CD14-positive monocyte (primary cell): ENCODE results near the gene MDN1. TPM values are rescaled to one million over a fixed set of nuclear protein-coding genes. Genes with fewer than 3 reads are reported as not detected.
A peak's percentile ranks its signal among the peaks of the same experiment; 100 is the strongest.

Experiments used
- DNase-seq, 3 donors: peaks; one replicate each; pipeline ENCODE4 v3.0.0-alpha.2; 2011 to 2022
- H2AFZ ChIP-seq: 2 replicates; pipeline ENCODE4 v1.6.0; 2012; ENCODE audit warnings: mild to moderate bottlenecking, low read depth, low read length, inconsistent platforms; ENCODE audit not compliant: insufficient read depth, poor library complexity, severe bottlenecking
- H3K27ac ChIP-seq, 2 donors: 1 replicate in 1 of 2; 2 replicates in 1 of 2; pipeline ENCODE4 v1.5.1; 2012 to 2013; ENCODE audit warnings: low read length in 2 of 2, control low read depth in 1 of 2, inconsistent platforms in 1 of 2, low read depth in 1 of 2, mild to moderate bottlenecking in 1 of 2
- H3K27me3 ChIP-seq, 2 donors: one replicate each; pipeline versions ENCODE4 v1.6.0 to v1.6.1; 2011 to 2013; ENCODE audit warnings: low read length in 2 of 2; ENCODE audit not compliant: control insufficient read depth in 2 of 2, insufficient read depth in 2 of 2
- H3K36me3 ChIP-seq, 2 donors: replicated peaks in 1 of 2; 1 replicate in 1 of 2; 2 replicates in 1 of 2; pipeline versions ENCODE4 v1.5.1 to v1.6.1; 2012 to 2013; ENCODE audit warnings: low read length in 2 of 2, control low read depth in 1 of 2, inconsistent platforms in 1 of 2, mild to moderate bottlenecking in 1 of 2; ENCODE audit not compliant: insufficient read depth in 2 of 2, control insufficient read depth in 1 of 2
- H3K4me1 ChIP-seq, 2 donors: 1 replicate in 1 of 2; 2 replicates in 1 of 2; pipeline versions ENCODE4 v1.5.1 to v1.6.1; 2012 to 2013; ENCODE audit warnings: low read length in 2 of 2, control low read depth in 1 of 2, inconsistent platforms in 1 of 2, mild to moderate bottlenecking in 1 of 2, moderate library complexity in 1 of 2; ENCODE audit not compliant: insufficient read depth in 2 of 2, control insufficient read depth in 1 of 2
- H3K4me2 ChIP-seq: replicated peaks from 2 replicates; pipeline ENCODE3; 2012; ENCODE audit warnings: low read length, moderate library complexity, mild to moderate bottlenecking; ENCODE audit not compliant: poor library complexity, severe bottlenecking; ENCODE audit errors: extremely low read depth
- H3K4me3 ChIP-seq, 3 experiments: fragments of 200-600 bp in 1 of 3; sonication (generic) in 1 of 3; replicated peaks in 1 of 3; 1 replicate in 2 of 3; 2 replicates in 1 of 3; pipeline ENCODE4 v1.5.1; 2011 to 2013; ENCODE audit warnings: low read length in 3 of 3, mild to moderate bottlenecking in 3 of 3, control low read depth in 2 of 3, low read depth in 2 of 3, inconsistent platforms in 1 of 3, moderate library complexity in 1 of 3
- H3K79me2 ChIP-seq: 2 replicates; pipeline ENCODE4 v1.6.0; 2012; ENCODE audit warnings: mild to moderate bottlenecking, control low read depth, inconsistent platforms, low read length, moderate library complexity; ENCODE audit not compliant: insufficient read depth
- H3K9ac ChIP-seq: 2 replicates; pipeline ENCODE4 v1.6.0; 2017; ENCODE audit warnings: low read length, mild to moderate bottlenecking; ENCODE audit not compliant: insufficient read depth, poor library complexity, severe bottlenecking
- H3K9me3 ChIP-seq, 2 donors: replicated peaks in 1 of 2; 1 replicate in 1 of 2; 2 replicates in 1 of 2; pipeline versions ENCODE4 v1.5.1 to v1.6.1; 2012 to 2013; ENCODE audit warnings: low read length in 2 of 2, control low read depth in 1 of 2; ENCODE audit not compliant: control insufficient read depth in 1 of 2, insufficient read depth in 1 of 2
- H4K20me1 ChIP-seq: 2 replicates; pipeline ENCODE4 v1.6.0; 2012; ENCODE audit warnings: mild to moderate bottlenecking, low read length, control low read depth, moderate library complexity; ENCODE audit not compliant: insufficient read depth
- H3K27ac Mint-ChIP-seq, 7 donors: one replicate each; pipeline ENCODE4 v1.8.0; 2020; ENCODE audit warnings: mild to moderate bottlenecking in 7 of 7, mixed read lengths in 7 of 7, moderate library complexity in 6 of 7, inconsistent platforms in 2 of 7
- H3K27me3 Mint-ChIP-seq, 3 donors: one replicate each; pipeline ENCODE4 v1.8.0; 2021 to 2022; ENCODE audit warnings: low read depth in 3 of 3, mild to moderate bottlenecking in 3 of 3, mixed read lengths in 3 of 3, moderate library complexity in 3 of 3, inconsistent platforms in 1 of 3
- H3K36me3 Mint-ChIP-seq, 2 donors: one replicate each; pipeline ENCODE4 v1.8.0; 2020; ENCODE audit warnings: mixed read lengths in 2 of 2, inconsistent platforms in 1 of 2, mild to moderate bottlenecking in 1 of 2
- H3K4me1 Mint-ChIP-seq: one replicate; pipeline ENCODE4 v1.8.0; 2020; ENCODE audit warnings: mild to moderate bottlenecking, mixed read lengths
- H3K4me3 Mint-ChIP-seq, 2 donors: one replicate each; pipeline ENCODE4 v1.8.0; 2020; ENCODE audit warnings: mild to moderate bottlenecking in 2 of 2, mixed read lengths in 2 of 2, moderate library complexity in 1 of 2
- H3K9me3 Mint-ChIP-seq, 7 donors: one replicate each; pipeline ENCODE4 v1.8.0; 2020 to 2022; ENCODE audit warnings: mixed read lengths in 7 of 7, mild to moderate bottlenecking in 6 of 7, moderate library complexity in 6 of 7, inconsistent platforms in 2 of 7
- WGBS: methylation state at CpG from one replicate; pipeline ENCODE4 v1.1.5; 2013; ENCODE audit warnings: missing lambda C conversion rate; ENCODE audit not compliant: insufficient coverage; 5-methylcytosine and 5-hydroxymethylcytosine counted together
- intact Hi-C, 2 donors: fragments of 100-400 bp; cut with micrococcal nuclease; formaldehyde crosslinking; loops; one replicate each; pipeline versions ENCODE4 v1.15.0 to v1.15.1; 2023
- polyA plus RNA-seq, 3 donors: library from polyadenylated mRNA; depleted of rRNA in 1 of 3; unstranded in 2 of 3; stranded (reverse) in 1 of 3; fragments of 300-500 nt in 2 of 3; fragments of >200 nt in 1 of 3; fragmentation: Illumina TruSeq in 2 of 3; gene quantifications; 1 replicate in 2 of 3; 2 replicates in 1 of 3; pipeline ENCODE4 v1.2.3, GENCODE V29; 2012 to 2021
- TF ChIP-seq, protein P1 (sequence below): fragments of 200-600 bp; IDR thresholded peaks from one replicate; pipeline ENCODE4 v1.8.0; 2022; ENCODE audit warnings: antibody characterized with exemption, mild to moderate bottlenecking

Gene MDN1
- polyA plus RNA-seq, 3 donors, result 0.61 to 6.6 (median 1.8) TPM

- H3K4me1 ChIP-seq, result peaks cover 12 to 15% of the 10 kb centered on the region in 2 donors
- peaks cover 45 to 71% of the 10 kb centered on the region in 2 donors for H3K36me3 ChIP-seq
- no peak overlapping the region for H3K27ac ChIP-seq
- no peak overlapping the region for H3K4me2 ChIP-seq
- no peak overlapping the region for H3K4me3 ChIP-seq
- TF ChIP-seq, protein P1, sequence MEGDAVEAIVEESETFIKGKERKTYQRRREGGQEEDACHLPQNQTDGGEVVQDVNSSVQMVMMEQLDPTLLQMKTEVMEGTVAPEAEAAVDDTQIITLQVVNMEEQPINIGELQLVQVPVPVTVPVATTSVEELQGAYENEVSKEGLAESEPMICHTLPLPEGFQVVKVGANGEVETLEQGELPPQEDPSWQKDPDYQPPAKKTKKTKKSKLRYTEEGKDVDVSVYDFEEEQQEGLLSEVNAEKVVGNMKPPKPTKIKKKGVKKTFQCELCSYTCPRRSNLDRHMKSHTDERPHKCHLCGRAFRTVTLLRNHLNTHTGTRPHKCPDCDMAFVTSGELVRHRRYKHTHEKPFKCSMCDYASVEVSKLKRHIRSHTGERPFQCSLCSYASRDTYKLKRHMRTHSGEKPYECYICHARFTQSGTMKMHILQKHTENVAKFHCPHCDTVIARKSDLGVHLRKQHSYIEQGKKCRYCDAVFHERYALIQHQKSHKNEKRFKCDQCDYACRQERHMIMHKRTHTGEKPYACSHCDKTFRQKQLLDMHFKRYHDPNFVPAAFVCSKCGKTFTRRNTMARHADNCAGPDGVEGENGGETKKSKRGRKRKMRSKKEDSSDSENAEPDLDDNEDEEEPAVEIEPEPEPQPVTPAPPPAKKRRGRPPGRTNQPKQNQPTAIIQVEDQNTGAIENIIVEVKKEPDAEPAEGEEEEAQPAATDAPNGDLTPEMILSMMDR, result no peak
- H2AFZ ChIP-seq, result no peak overlapping the region
- H3K4me1 Mint-ChIP-seq, result peaks cover 15% of the 10 kb centered on the region
- no peaks in the 10 kb centered on the region for H3K9me3 ChIP-seq
- H3K79me2 ChIP-seq, result no peaks in the 10 kb centered on the region
- no peak overlapping the region for H3K4me3 Mint-ChIP-seq
- DNase-seq, result no peak
- intact Hi-C loops, result no loop called here
- H3K27ac Mint-ChIP-seq, result no peak overlapping the region
- H3K27me3 Mint-ChIP-seq, result peaks cover 0 to 1% (median 0%) of the 10 kb centered on the region in 3 donors
- H3K9me3 Mint-ChIP-seq, result peaks cover 0 to 2% (median 0%) of the 10 kb centered on the region in 7 donors
- H4K20me1 ChIP-seq, result no peaks in the 10 kb centered on the region
- H3K9ac ChIP-seq, result no peak overlapping the region
- peaks cover 60 to 67% of the 10 kb centered on the region in 2 donors for H3K36me3 Mint-ChIP-seq
- no peaks in the 10 kb centered on the region for H3K27me3 ChIP-seq
- WGBS, result 94% methylated on average over 9 of the region's 9 CpGs
Observed at GRCh38 chr6:89692256-89692655, 127.3 kb downstream of the MDN1 start.

DNA sequence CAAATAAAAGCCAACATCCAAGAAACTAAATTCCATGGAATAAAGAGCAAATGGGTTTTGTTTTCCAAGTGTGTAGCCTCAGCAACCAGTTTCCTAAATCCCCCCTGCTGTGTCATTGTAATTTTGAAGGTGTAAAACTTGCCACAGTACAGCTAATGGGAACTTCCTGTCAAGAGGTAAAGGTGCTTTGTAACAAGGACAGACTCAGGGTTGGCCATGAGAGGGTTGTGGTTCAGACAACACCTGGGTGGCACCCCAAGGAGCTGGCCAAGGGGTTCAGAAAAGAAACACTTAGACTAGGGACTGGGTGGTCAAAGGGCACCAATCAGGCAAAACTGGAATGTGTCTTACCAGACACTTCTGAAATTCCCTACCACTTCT, 128.7 kb downstream of the MDN1 start:
- no peak overlapping the region for H3K4me3 ChIP-seq
- peaks cover 46 to 72% of the 10 kb centered on the region in 2 donors for H3K36me3 ChIP-seq
- no peak overlapping the region for H2AFZ ChIP-seq
- peak overlapping the region in 3 of 7 donors; percentile 45 to 83 (median 80) for H3K27ac Mint-ChIP-seq
- H3K4me3 Mint-ChIP-seq, result no peak overlapping the region
- H3K27me3 Mint-ChIP-seq, result peaks cover 0 to 1% (median 0%) of the 10 kb centered on the region in 3 donors
- no peak overlapping the region for H3K9ac ChIP-seq
- peaks cover 12 to 15% of the 10 kb centered on the region in 2 donors for H3K4me1 ChIP-seq
- H3K4me2 ChIP-seq, result no peak overlapping the region
- no peaks in the 10 kb centered on the region for H3K9me3 ChIP-seq
- H3K27ac ChIP-seq, result peak overlapping the region in 1 of 2 donors; percentile 43
- no peaks in the 10 kb centered on the region for H4K20me1 ChIP-seq
- intact Hi-C loops, result no loop called here
- no peaks in the 10 kb centered on the region for H3K79me2 ChIP-seq
- DNase-seq, result no peak
- no peaks in the 10 kb centered on the region for H3K27me3 ChIP-seq
- TF ChIP-seq, protein P1, result no peak
- H3K9me3 Mint-ChIP-seq, result peaks cover 0 to 2% (median 0%) of the 10 kb centered on the region in 7 donors
- H3K4me1 Mint-ChIP-seq, result peaks cover 15% of the 10 kb centered on the region
- peaks cover 65 to 68% of the 10 kb centered on the region in 2 donors for H3K36me3 Mint-ChIP-seq
